CD4-positive, CD25-positive, alpha-beta regulatory T cell (primary cell): ENCODE results near the gene GPR141. TPM values are rescaled to one million over a fixed set of nuclear protein-coding genes. Genes with fewer than 3 reads are reported as not detected.

Experiments used
- ATAC-seq, 2 donors: fragments of 150-1000 bp; cut with Tn5 transposase; one replicate each; pipeline ENCODE4 v1.10.0; 2021; ENCODE audit warnings: low read depth in 2 of 2, moderate number of reproducible peaks in 2 of 2, moderate library complexity in 1 of 2
- DNase-seq, 3 donors: peaks; one replicate each; pipeline versions ENCODE4 v3.0.0 to v3.0.0-alpha.2; 2012 to 2022; ENCODE audit warnings: mixed read lengths in 1 of 3
- H3K27ac ChIP-seq: one replicate; pipeline ENCODE4 v1.7.0; 2013; ENCODE audit warnings: mild to moderate bottlenecking, low read length; ENCODE audit not compliant: insufficient read depth, poor library complexity, severe bottlenecking
- H3K27me3 ChIP-seq: one replicate; pipeline ENCODE4 v1.7.0; 2013; ENCODE audit warnings: low read length; ENCODE audit not compliant: control insufficient read depth, insufficient read depth
- H3K36me3 ChIP-seq: one replicate; pipeline ENCODE4 v1.7.0; 2013; ENCODE audit warnings: mild to moderate bottlenecking, low read length, moderate library complexity; ENCODE audit not compliant: control insufficient read depth, insufficient read depth
- H3K4me1 ChIP-seq: 2 replicates; pipeline ENCODE4 v1.7.0; 2013; ENCODE audit warnings: mild to moderate bottlenecking, low read length; ENCODE audit not compliant: insufficient read depth, control insufficient read depth, poor library complexity, severe bottlenecking
- H3K4me3 ChIP-seq: one replicate; pipeline ENCODE4 v1.7.0; 2013; ENCODE audit warnings: low read depth, mild to moderate bottlenecking, low read length, moderate library complexity
- H3K9me3 ChIP-seq, 2 experiments: 1 replicate in 1 of 2; 2 replicates in 1 of 2; pipeline ENCODE4 v1.7.0; 2013; ENCODE audit warnings: low read length in 2 of 2, mild to moderate bottlenecking in 1 of 2, moderate library complexity in 1 of 2; ENCODE audit not compliant: control insufficient read depth in 2 of 2
- H3K27ac Mint-ChIP-seq, 3 donors: one replicate each; pipeline ENCODE4 v1.8.0; 2020 to 2022; ENCODE audit warnings: mild to moderate bottlenecking in 3 of 3, mixed read lengths in 3 of 3, moderate library complexity in 2 of 3
- H3K27me3 Mint-ChIP-seq: one replicate; pipeline ENCODE4 v1.8.0; 2022; ENCODE audit warnings: mild to moderate bottlenecking, mixed read lengths
- H3K36me3 Mint-ChIP-seq: one replicate; pipeline ENCODE4 v1.8.0; 2020; ENCODE audit warnings: mixed read lengths
- H3K4me1 Mint-ChIP-seq, 4 donors: one replicate each; pipeline ENCODE4 v1.8.0; 2020 to 2022; ENCODE audit warnings: mixed read lengths in 4 of 4, mild to moderate bottlenecking in 1 of 4
- H3K4me3 Mint-ChIP-seq, 4 donors: one replicate each; pipeline ENCODE4 v1.8.0; 2020 to 2022; ENCODE audit warnings: mild to moderate bottlenecking in 4 of 4, mixed read lengths in 4 of 4, moderate library complexity in 3 of 4
- H3K9me3 Mint-ChIP-seq, 7 donors: one replicate each; pipeline ENCODE4 v1.8.0; 2020 to 2022; ENCODE audit warnings: mixed read lengths in 7 of 7, mild to moderate bottlenecking in 3 of 7, moderate library complexity in 2 of 7
- polyA plus RNA-seq, 4 donors: library from polyadenylated mRNA; unstranded; fragments of 300-500 nt; fragmentation: Illumina TruSeq; gene quantifications; one replicate each; pipeline ENCODE4 v1.2.3, GENCODE V29; 2021
- total RNA-seq: library from RNA; stranded (reverse); gene quantifications from one replicate; pipeline ENCODE4 v1.2.3, GENCODE V29; 2022

GPR141 gene
- total and polyA plus RNA-seq, 5 donors from 2014 or later: not detected

DNA sequence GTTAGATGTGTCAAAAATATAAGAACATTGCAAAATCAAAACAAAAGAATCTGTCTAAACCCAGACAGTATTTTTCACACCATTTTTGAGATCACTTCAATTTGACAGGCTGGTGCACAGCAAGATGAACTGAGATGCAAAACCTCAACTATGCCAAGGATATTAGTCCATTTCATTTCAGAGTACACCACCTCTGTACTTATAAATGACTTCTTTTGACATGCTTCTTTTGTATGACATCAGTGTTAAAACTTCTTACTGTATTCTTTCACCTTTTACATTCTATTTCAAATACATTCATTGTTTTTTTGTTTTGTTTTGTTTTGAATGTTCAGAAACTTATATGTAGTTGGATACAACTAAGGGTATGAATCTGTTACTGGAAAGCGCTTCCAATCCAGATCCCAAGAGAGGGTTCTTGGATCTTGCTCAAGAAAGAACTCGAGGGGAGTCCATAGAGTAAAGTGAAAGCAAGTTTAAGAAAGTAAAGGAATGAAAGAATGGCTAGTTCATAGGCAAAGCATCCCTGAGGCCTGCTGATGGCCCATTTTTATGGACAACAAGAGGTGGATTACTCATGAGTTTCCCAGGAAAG is 23.5 kb upstream of the GPR141 start:
- H3K27me3 ChIP-seq: no peaks in the 10 kb centered on the region
- H3K36me3 Mint-ChIP-seq: no peaks in the 10 kb centered on the region
- no peak for ATAC-seq
- no peak for DNase-seq
- H3K36me3 ChIP-seq: no peaks in the 10 kb centered on the region
- H3K27ac Mint-ChIP-seq: no peak overlapping the region
- peaks cover 0 to 4% (median 0%) of the 10 kb centered on the region in 7 donors for H3K9me3 Mint-ChIP-seq
- H3K4me3 ChIP-seq: no peak overlapping the region
- no peaks in the 10 kb centered on the region for H3K4me1 ChIP-seq
- H3K27me3 Mint-ChIP-seq: no peaks in the 10 kb centered on the region
- H3K4me3 Mint-ChIP-seq: no peak overlapping the region
- no peaks in the 10 kb centered on the region for H3K4me1 Mint-ChIP-seq
- no peak overlapping the region for H3K27ac ChIP-seq
- no peaks in the 10 kb centered on the region for H3K9me3 ChIP-seq

DNA sequence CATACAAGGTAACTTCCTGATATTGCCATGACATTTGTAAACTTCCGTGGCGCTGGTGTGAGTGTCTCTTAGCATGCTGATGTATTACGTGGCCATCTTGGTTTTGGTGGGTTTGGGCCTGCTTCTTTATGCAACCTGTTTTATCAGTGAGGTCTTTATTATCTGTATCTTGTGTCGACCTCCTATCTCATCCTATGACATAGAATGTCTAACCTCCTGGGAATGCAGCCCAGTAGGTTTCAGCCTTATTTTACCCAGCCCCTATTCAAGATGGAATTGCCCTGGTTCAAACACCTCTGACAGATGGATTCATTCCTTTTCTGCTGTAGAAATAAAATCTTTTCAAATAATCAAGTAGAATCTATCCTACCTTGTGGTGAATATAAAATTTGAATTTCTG is 23.0 kb upstream of the GPR141 start:
- H3K36me3 Mint-ChIP-seq: no peaks in the 10 kb centered on the region
- H3K27me3 Mint-ChIP-seq: no peaks in the 10 kb centered on the region
- H3K4me3 ChIP-seq: no peak overlapping the region
- DNase-seq (no peak), ATAC-seq (no peak)
- H3K4me1 Mint-ChIP-seq: no peaks in the 10 kb centered on the region
- no peaks in the 10 kb centered on the region for H3K4me1 ChIP-seq
- H3K27me3 ChIP-seq: peaks cover 2% of the 10 kb centered on the region
- H3K9me3 Mint-ChIP-seq: peaks cover 0 to 5% (median 0%) of the 10 kb centered on the region in 7 donors
- no peak overlapping the region for H3K27ac Mint-ChIP-seq
- no peaks in the 10 kb centered on the region for H3K9me3 ChIP-seq
- H3K4me3 Mint-ChIP-seq: no peak overlapping the region
- no peak overlapping the region for H3K27ac ChIP-seq
- no peaks in the 10 kb centered on the region for H3K36me3 ChIP-seq

DNA sequence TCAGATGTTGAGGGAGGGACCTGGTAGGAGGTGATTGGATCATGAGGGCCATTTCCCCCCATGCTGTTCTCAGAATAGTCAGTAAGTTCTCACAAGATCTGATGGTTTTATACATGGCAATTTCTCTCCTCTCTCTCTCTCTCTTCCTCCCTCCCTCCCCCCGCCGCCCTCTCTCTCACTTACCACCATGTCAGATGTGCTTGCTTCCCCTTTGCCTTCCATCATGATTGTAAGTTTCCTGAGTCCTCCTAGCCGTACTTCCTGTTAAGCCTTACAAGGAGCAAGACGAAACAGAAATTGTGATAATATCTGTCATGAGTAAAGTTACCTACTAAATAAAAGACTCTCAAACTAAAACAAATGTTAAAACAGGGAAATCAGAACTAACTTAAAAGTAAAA is 19.9 kb upstream of the GPR141 start:
- H3K27ac ChIP-seq: no peak overlapping the region
- Mint-ChIP-seq H3K4me3 (no peak overlapping the region), H3K4me1 (no peaks in the 10 kb centered on the region), H3K9me3 (peaks cover 0 to 6% (median 0%) of the 10 kb centered on the region in 7 donors), H3K27ac (no peak overlapping the region), H3K27me3 (no peaks in the 10 kb centered on the region), H3K36me3 (no peaks in the 10 kb centered on the region)
- no peak for DNase-seq
- no peaks in the 10 kb centered on the region for H3K4me1 ChIP-seq
- peaks cover 2% of the 10 kb centered on the region for H3K27me3 ChIP-seq
- H3K4me3 ChIP-seq: no peak overlapping the region
- no peaks in the 10 kb centered on the region for H3K9me3 ChIP-seq
- no peaks in the 10 kb centered on the region for H3K36me3 ChIP-seq
- ATAC-seq: no peak

DNA sequence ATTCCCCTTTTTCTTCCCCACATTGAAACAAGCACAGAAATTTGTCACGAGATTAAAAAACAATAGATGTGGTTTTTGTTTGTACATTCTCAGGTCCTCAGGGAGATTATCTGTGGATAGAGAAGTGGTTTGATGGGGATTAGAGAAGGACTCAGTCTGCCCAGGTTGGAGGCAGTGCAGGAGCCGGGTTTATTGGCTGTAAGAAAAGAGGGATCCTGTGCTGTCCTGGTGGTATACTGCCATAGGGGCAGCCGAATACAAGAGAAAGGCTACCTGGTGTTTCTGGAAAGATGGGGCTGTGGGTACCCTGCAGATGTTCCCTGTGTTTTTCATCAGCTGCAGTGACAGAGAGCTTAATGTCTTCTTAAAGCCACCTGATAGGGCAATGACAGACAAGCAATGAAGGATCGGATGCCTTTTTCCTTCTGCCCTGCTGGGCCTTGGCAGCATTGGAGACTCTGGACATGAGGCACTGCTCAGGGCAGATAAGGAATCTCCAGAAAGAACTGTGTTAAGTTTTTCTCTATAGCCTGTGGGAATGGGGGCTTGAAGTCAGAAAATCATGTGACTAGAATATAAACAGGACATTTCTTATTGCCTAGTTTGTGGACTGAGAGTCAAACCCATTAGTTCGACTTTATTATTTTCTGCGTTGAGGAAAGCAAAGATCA is 18.1 kb upstream of the GPR141 start:
- H3K4me3 ChIP-seq: no peak overlapping the region
- DNase-seq (no peak), ATAC-seq (no peak)
- H3K27ac Mint-ChIP-seq: no peak overlapping the region
- no peak overlapping the region for H3K27ac ChIP-seq
- H3K4me1 ChIP-seq: no peaks in the 10 kb centered on the region
- no peak overlapping the region for H3K4me3 Mint-ChIP-seq
- peaks cover 0 to 5% (median 0%) of the 10 kb centered on the region in 7 donors for H3K9me3 Mint-ChIP-seq
- peaks cover 2% of the 10 kb centered on the region for H3K27me3 ChIP-seq
- no peaks in the 10 kb centered on the region for H3K36me3 Mint-ChIP-seq
- H3K36me3 ChIP-seq: no peaks in the 10 kb centered on the region
- no peaks in the 10 kb centered on the region for H3K9me3 ChIP-seq
- H3K27me3 Mint-ChIP-seq: no peaks in the 10 kb centered on the region
- H3K4me1 Mint-ChIP-seq: no peaks in the 10 kb centered on the region

DNA sequence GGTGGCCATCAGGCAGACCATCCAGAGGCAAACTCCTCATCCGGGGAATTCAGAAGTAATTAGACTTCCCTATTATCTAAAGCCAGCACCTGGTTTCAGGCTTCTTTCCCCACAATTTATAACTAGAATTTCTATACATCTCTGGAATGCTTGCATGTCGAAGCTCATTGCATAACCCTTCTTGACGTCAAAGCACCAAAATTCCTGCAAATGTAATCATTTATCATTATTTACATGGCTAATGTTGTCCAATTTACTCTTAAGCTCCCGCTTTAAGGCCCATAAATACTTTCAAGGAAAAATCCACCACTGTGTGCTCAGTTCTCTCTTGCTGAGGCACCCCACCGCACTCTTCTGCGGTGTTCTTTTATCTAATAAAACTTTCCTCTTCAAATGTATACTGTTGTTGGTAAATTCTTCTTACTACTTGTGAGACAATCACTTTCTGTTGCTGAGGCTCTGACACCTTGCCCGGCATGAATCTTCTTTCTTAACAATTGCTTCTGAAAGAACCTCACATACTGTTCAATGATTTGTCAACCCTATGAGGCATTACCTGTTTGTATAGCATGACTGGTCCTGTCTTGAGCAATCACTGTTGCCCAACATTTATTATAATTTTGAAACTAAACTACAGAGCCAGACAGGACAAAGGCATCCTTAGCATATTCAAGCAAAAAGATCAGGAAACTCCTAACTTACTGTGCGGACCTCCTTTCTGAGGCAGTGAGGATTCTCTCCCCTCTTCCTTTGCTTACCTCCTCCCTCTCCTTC is 17.4 kb upstream of the GPR141 start:
- ATAC-seq (no peak), DNase-seq (no peak)
- Histone ChIP-seq H3K4me1 (no peaks in the 10 kb centered on the region), H3K9me3 (no peaks in the 10 kb centered on the region), H3K36me3 (no peaks in the 10 kb centered on the region), H3K27ac (no peak overlapping the region), H3K27me3 (peaks cover 2% of the 10 kb centered on the region), H3K4me3 (no peak overlapping the region)
- Mint-ChIP-seq H3K27me3 (no peaks in the 10 kb centered on the region), H3K27ac (no peak overlapping the region), H3K4me1 (no peaks in the 10 kb centered on the region), H3K9me3 (peaks cover 0 to 5% (median 0%) of the 10 kb centered on the region in 7 donors), H3K36me3 (no peaks in the 10 kb centered on the region), H3K4me3 (no peak overlapping the region)

DNA sequence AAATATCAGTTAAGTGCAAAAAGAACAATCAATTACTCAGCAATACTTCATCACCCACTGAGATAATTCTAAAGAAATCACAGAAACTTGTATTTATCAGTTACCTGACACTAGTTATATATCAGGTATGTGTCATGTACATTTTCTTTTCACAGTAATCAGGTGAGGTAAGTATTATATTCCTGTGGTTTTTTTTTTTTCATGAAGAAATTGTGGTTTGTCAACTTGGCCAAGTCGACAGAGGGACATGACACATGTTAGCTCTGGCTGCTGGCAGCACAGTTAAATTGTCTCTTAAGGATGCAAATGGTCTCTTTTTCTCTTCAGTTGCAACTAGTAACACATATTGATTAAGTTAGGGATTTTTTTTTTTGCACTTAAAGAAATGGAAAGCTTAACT is 13.7 kb upstream of the GPR141 start:
- Histone ChIP-seq H3K36me3 (no peaks in the 10 kb centered on the region), H3K4me1 (no peaks in the 10 kb centered on the region)
- DNase-seq: no peak

DNA sequence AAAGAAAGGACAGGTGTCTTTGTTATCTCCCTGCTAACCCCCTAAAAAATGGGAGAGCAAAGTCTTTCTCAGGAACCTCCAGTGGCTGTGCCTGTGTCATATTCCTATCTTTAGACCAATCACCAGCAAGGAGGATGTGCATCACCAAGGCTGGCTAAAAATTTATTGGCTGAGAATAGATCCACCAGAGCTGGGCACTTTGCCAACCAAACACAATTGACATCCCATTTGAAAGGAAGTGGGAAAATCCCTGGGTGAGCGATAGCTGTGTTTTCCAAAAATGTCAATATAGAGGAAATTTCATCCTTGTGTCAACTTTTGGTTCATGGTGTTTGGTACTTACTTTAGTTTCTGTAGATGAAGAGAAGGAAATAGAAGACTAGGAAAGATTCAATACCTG is 13.1 kb upstream of the GPR141 start:
- no peaks in the 10 kb centered on the region for H3K36me3 ChIP-seq
- H3K4me1 ChIP-seq: no peaks in the 10 kb centered on the region
- Mint-ChIP-seq H3K4me3 (no peak overlapping the region), H3K36me3 (no peaks in the 10 kb centered on the region), H3K27me3 (no peaks in the 10 kb centered on the region), H3K4me1 (no peaks in the 10 kb centered on the region), H3K9me3 (peaks cover 0 to 2% (median 0%) of the 10 kb centered on the region in 7 donors), H3K27ac (no peak overlapping the region)
- peaks cover 5% of the 10 kb centered on the region for H3K27me3 ChIP-seq
- no peak overlapping the region for H3K27ac ChIP-seq
- DNase-seq: no peak
- no peak overlapping the region for H3K4me3 ChIP-seq
- H3K9me3 ChIP-seq: no peaks in the 10 kb centered on the region
- ATAC-seq: no peak

More for the DNA sequence above, 13.7 kb upstream of the GPR141 start:
- Mint-ChIP-seq H3K4me3 (no peak overlapping the region), H3K36me3 (no peaks in the 10 kb centered on the region), H3K27me3 (no peaks in the 10 kb centered on the region), H3K9me3 (peaks cover 0 to 3% (median 0%) of the 10 kb centered on the region in 7 donors), H3K4me1 (no peaks in the 10 kb centered on the region), H3K27ac (no peak overlapping the region)
- no peak overlapping the region for H3K4me3 ChIP-seq
- peaks cover 2% of the 10 kb centered on the region for H3K27me3 ChIP-seq
- ATAC-seq: no peak
- no peaks in the 10 kb centered on the region for H3K9me3 ChIP-seq
- H3K27ac ChIP-seq: no peak overlapping the region
